GM19324 (cell line): ENCODE measurements around the gene SLC50A1.

ENCODE experiments used
- ATAC-seq: cut with Tn5 transposase; IDR thresholded peaks from one replicate; pipeline ENCODE4 v1.9.1; 2021; ENCODE audit warnings: mild to moderate bottlenecking, moderate library complexity; ENCODE audit not compliant: unreplicated experiment, low FRiP score

The SLC50A1 gene

GRCh38 chr1:155169541-155169940 lies 33.9 kb downstream of the SLC50A1 start:
- ATAC-seq: no peak

GRCh38 chr1:155170101-155170785 lies 34.6 kb downstream of the SLC50A1 start:
- ATAC-seq: no peak

DNA sequence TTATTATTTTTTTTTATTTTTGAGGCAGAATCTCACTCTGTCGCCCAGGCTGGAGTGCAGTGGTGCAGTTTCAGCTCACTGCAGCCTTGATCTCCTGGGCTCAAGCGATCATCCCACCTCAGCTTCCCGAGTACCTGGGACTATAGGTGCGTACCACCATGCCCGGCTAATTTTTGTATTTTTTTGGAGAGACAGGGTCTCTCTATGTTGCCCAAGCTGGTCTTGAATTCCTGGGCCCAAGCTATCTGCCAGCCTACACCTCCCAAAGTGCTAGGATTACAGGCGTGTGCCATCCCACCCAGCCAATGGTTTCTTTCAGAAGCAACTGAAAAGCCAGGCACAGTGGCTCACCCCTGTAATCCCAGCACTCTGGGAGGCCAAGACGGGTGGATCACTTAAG lies 35.2 kb downstream of the SLC50A1 start:
- no peak for ATAC-seq

- no peak for ATAC-seq
These were observed 36.4 kb downstream of the SLC50A1 start for GRCh38 chr1:155171836-155172731.

DNA sequence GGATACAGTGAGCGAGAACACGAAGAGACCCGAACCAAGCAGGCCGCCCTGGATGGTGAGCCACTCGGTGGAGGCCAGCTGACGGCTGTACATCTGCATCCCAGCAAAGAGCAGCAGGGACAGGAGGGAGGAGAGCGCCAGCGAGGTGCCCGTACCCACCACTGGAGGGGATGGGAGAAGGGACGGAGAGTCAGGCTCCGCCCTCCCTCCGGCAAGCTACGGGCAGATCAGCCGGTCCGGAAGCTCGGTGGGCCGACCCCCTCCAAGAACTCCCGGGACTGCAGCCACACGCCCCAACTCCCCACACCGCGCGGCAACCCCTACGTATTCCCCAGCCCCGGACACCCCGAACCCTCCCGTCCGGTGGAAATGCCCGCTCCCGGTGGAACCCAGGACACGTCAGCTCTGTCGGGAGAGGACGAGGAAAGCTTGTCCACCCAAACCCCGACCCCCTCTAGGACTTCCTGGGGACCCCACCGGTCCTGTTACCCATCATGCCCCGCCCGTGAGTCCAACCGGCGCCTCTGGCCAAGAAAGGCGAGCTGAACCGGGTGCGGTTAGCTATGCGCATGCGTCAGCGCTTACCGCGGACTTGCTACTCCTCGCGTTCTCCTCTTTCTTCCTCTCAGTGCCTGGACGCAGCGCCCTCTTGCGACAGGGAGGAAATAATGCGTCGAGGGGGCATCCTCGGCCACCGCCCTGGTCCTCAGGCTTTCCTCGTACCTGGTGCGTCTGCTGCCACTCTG lies 37.3 kb downstream of the SLC50A1 start, which contains the start of gene KRTCAP2:
Gene KRTCAP2 (minus strand): TSS at position 573 of the 746 bp plus-strand sequence. CDS start 80 bp downstream, at position 493.
- ATAC-seq: peak; percentile 82

DNA sequence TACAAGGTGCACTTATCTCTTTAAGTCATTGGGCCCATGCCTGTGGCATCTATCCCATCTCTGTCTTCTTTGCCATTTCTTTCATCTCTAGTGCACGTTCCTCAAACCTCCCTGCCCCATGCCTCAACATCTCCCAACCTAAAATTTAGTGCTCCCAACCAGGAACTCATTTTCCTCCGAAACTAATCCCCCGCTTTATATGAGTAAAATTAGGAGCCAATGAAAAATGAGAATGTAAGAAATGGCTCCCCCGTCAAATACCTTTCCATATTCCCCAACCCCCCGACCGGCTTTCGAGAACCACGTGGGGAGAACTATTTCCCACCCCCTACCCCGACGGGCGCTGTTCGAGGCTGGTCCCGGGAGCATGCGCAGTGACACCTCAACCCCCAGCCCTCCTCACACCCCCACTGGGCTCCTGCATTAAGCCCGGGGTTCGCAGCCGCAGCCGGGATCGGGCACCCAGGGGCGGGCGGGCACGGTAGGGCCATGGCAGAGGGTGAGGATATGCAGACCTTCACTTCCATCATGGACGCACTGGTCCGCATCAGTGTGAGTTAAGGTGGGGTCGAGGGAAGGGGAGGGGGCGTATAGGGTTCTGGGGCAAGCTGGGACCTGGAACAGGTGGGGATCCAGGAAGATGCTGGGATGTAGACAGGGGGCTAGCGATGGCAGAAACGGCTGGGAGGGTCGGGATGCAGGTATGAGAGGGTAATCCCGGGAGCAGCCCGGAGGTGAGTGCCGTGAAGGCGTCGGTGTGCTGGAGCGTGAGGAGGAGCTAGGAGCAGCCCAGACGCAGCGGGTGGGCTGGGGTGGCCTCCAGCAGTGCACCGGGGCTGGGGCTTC lies 38.0 kb downstream of the SLC50A1 start, which contains the start of gene TRIM46:
Gene TRIM46 (plus strand): TSS at position 372 of the 846 bp plus-strand sequence. CDS start 118 bp downstream, at position 490.
- no peak for ATAC-seq

DNA sequence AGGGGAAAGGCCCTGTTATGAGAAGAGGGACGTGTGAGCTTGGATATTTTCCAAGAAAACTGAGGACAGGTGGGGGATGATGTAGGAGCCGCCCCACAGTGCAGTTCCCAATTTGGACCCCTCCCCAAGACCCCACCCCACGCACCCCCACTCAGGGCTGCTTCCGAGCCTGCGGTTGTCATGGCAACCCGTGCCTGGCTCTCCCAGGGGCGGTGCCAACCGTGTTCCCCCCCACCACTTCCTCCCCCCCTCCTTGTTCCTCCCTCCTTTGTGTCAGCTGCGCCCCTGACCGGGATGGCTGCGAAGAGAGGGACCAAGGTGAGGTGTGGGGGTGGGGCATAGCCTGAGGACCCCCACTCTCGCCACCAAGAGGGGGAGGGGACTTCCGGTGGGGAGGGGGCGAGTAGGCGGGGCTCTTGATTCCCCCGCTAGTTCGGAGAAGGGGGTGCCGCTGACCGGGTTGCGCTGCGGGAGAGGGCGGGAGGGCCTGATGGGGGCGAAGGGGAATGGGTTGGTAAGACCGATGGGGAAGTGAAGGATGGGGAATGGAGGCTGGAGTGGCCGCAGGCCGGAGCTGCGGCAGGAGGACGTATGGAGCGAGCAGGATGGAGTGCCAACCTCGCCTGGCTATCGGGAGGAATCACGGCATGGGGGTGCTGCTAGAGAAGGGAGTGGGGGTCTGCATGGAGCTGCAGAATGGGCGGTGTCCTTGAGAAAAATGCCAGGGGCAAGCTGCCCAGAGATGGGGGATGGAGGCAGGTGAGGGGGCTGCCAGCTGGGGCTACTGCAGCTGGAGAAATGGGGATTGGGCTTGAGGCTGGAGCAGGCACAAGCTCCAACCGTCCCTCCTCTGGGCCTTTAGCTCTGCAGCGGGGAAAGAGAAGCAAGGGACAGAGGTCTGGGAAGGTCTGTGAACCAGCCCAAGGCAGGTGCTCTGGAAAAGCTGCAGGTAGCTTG lies 39.0 kb downstream of the SLC50A1 start:
- no peak for ATAC-seq

DNA sequence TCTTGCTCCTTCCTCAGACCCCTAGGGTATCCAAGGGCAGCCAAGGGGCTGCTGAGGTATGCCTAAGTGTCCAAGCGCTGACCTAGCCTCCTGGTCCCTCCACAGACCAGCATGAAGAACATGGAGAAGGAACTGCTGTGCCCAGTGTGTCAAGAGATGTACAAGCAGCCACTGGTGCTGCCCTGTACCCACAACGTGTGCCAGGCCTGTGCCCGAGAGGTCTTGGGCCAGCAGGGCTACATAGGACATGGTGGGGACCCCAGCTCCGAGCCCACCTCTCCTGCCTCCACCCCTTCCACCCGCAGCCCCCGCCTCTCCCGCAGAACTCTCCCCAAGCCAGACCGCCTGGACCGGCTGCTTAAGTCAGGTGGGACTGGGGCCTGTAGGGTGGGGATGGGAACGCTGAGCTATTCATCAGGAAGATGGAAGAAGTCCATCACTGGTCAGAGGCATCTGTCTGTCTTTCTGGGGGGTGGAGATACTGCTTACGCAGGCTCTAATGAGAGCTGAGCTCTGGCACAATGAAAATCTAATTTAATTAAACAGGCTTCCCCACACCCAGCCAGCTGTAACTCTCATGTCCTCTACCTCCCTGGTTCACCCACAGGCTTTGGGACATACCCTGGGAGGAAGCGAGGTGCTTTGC lies 39.8 kb downstream of the SLC50A1 start:
- ATAC-seq: no peak

- no peak for ATAC-seq
These were observed 40.3 kb downstream of the SLC50A1 start for GRCh38 chr1:155175927-155176371.

DNA sequence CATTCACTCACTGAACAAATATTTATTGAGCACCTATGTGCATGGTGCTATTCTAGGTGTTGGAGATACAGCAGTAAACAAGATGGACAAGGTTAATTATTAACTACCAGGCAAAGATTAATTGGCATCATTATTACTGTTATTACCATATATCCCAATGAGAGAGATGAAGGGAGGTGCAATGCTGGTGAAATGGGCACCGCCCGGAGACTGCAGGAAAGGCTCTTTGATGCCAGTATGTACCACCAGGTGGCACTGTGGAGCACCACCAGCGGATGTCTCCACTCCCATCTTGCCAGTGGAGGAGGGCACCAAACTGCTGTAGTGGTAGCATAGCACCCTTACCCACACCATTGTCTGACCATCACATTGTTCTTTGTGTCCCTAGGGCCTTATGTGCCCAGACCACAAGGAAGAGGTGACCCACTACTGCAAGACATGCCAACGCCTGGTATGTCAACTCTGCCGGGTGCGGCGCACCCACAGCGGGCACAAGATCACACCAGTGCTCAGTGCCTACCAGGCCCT lies 41.0 kb downstream of the SLC50A1 start:
- ATAC-seq: no peak

- ATAC-seq: no peak
These were observed 41.7 kb downstream of the SLC50A1 start for GRCh38 chr1:155177192-155177917.

DNA sequence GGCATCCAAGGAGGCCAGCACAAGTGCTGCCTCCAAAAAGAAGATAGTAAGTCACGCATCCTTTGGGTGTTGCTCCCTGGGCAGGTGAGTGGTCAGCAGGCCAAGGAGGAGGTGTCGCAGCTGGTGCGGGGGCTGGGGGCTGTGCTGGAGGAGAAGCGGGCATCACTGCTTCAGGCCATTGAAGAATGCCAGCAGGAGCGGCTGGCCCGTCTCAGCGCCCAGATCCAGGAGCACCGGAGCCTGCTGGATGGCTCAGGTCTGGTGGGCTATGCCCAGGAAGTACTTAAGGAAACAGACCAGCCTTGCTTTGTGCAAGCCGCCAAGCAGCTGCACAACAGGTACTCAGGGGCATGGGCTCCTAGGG lies 42.2 kb downstream of the SLC50A1 start:
- no peak for ATAC-seq

- no peak for ATAC-seq
These were observed 42.9 kb downstream of the SLC50A1 start for GRCh38 chr1:155178441-155179111.

DNA sequence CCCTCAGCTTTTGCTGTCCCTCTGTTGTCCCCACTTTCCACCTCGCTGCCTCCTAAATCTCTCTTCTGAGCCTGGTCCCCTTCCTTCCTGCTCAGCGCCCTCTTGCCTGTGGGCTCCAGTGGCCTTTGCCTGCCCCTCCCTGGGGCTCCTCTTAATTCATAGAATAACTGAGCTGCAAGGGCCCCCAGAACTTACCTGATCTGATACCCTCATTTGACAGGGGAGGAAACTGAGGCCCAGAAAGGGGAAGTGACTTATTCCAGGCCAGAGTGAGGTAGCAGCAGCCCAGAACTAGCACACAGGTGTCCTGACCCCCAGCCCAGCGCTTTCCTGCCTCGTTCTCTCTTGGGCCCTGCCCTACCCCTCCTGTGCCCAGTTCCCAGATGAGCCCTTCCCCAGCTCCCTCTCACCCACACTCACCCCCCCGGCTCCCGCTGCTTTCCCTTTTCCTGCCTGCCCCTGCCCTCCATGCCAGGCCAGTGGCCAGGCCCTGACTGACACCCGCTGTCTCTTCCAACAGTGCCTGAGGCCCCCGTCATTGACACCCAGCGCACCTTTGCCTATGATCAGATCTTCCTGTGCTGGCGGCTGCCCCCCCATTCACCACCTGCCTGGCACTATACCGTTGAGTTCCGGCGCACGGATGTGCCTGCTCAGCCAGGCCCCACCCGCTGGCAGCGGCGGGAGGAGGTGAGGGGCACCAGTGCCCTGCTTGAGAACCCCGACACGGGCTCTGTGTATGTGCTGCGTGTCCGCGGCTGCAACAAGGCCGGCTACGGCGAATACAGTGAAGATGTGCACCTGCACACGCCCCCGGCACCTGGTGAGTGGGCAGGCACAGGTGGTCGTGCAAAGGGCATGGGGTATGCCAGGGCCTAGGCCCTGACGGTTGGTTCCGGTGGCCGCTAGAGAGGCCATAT lies 43.7 kb downstream of the SLC50A1 start:
- no peak for ATAC-seq

DNA sequence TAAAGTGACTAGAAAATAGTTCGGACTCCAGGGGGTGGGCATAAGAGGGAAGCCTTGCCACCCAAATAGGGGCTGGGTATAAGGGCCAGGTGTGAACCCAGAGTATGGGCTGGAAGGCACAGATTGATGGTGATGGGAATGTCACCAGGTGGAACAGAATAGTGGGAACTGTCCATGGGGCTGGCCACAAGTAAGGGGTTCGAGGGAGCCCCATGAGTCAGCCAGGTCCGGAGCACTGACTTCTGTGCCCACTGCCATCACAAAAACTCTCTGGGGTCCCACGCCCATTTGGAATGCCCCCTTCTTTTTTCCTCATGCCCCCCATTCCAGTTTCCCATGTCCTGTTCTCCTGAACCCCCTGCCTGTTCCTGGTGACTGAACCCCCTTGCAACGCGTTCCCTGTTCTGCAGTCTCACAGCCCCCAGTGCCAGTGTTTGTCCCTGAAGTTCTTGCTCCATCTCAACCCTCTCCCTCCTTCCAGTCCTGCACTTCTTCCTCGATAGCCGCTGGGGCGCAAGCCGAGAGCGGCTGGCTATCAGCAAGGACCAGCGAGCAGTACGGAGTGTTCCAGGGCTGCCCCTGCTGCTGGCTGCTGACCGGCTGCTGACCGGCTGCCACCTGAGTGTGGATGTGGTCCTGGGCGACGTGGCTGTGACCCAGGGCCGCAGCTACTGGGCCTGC lies 45.9 kb downstream of the SLC50A1 start:
- ATAC-seq: no peak
